ENCODE measurements around the gene FLYWCH1. TPM values are rescaled to one million over a fixed set of nuclear protein-coding genes. Genes with fewer than 3 reads are reported as not detected.

Gene FLYWCH1
- total and polyA plus RNA-seq, 2 of the 8 experiments (the other 6 are each of a cell fraction or from before 2014, with no cell fraction given) = 12.4 to 23.5 TPM

DNA sequence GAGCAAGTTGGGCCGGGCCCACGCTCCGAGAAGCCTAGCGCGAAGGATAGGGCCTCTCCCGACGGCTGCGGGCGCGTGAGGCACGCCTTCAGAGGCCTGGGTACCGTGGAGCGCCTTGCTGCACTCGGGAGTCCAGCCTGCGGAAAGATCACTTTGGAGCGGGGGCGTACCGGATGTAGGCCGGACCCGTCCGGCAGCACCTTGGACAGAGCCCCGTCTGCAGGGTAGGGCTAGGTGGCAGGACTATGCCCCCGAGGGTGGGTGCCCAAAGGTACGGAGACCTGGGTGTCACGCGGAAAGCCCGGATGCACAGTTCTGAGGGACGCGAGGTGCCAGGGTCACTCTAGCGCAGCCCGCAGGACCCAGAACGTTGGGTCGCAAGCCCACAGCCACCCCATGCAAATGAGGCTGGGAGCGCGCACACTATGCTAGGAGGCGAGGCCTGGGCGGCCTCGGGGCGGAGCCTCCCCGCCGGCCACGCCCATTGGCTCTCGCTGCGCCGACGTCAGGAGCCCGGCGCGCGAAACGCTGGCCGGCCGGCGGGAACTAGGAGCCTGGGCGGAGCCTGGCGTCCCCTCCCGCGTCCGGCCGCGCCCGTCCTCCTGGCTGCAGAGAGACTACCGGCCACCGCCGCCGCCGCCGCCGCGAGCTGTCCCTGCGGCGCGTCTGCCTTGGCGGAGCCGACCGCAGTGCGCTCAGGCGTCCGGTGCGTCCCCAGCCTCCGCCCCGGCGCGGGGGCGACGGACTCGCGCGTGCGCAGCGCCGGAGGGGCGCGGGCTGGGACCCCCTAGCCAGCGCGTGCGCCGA lies 57.2 kb downstream of the FLYWCH1 start, which contains the start of gene PAQR4 (continued):
- TF ChIP-seq SIN3A (conservative IDR thresholded peaks at IDR 0.05 in 1 of 2, IDR thresholded peaks at IDR 0.05 in 1 of 2; ENCODE audit: low read depth in 1 of 2, low read length in 2 of 2) (peak; percentile 87 to 96; a peak in 3 of 4 replicates), TAF7 (optimal IDR thresholded peaks at IDR 0.05; ENCODE audit: borderline replicate concordance, low read depth, low read length) (no peak), POLR2AphosphoS5 (IDR thresholded peaks at IDR 0.05; ENCODE audit: low read depth, low read length) (no peak), POLR2A (IDR thresholded peaks at IDR 0.05; ENCODE audit: control extremely low read depth in 1 of 2, low read depth in 2 of 2, low read length in 2 of 2) (peak in 1 of 2 experiments; percentile 59; a peak in 2 of 3 replicates), GABPA (IDR thresholded peaks at IDR 0.05; ENCODE audit: borderline replicate concordance, insufficient read depth, low read length) (peak; percentile 58; the same call in 1 of the 2 replicates), CREB1 (IDR thresholded peaks at IDR 0.05) (0 out of 2 replicates have a peak, but pooled peaks have one; percentile 29)
- TF ChIP-seq, protein P1, sequence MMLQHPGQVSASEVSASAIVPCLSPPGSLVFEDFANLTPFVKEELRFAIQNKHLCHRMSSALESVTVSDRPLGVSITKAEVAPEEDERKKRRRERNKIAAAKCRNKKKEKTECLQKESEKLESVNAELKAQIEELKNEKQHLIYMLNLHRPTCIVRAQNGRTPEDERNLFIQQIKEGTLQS (IDR thresholded peaks at IDR 0.05; ENCODE audit: insufficient read depth, low read depth, low read length) = no peak
- TF ChIP-seq, protein P2, sequence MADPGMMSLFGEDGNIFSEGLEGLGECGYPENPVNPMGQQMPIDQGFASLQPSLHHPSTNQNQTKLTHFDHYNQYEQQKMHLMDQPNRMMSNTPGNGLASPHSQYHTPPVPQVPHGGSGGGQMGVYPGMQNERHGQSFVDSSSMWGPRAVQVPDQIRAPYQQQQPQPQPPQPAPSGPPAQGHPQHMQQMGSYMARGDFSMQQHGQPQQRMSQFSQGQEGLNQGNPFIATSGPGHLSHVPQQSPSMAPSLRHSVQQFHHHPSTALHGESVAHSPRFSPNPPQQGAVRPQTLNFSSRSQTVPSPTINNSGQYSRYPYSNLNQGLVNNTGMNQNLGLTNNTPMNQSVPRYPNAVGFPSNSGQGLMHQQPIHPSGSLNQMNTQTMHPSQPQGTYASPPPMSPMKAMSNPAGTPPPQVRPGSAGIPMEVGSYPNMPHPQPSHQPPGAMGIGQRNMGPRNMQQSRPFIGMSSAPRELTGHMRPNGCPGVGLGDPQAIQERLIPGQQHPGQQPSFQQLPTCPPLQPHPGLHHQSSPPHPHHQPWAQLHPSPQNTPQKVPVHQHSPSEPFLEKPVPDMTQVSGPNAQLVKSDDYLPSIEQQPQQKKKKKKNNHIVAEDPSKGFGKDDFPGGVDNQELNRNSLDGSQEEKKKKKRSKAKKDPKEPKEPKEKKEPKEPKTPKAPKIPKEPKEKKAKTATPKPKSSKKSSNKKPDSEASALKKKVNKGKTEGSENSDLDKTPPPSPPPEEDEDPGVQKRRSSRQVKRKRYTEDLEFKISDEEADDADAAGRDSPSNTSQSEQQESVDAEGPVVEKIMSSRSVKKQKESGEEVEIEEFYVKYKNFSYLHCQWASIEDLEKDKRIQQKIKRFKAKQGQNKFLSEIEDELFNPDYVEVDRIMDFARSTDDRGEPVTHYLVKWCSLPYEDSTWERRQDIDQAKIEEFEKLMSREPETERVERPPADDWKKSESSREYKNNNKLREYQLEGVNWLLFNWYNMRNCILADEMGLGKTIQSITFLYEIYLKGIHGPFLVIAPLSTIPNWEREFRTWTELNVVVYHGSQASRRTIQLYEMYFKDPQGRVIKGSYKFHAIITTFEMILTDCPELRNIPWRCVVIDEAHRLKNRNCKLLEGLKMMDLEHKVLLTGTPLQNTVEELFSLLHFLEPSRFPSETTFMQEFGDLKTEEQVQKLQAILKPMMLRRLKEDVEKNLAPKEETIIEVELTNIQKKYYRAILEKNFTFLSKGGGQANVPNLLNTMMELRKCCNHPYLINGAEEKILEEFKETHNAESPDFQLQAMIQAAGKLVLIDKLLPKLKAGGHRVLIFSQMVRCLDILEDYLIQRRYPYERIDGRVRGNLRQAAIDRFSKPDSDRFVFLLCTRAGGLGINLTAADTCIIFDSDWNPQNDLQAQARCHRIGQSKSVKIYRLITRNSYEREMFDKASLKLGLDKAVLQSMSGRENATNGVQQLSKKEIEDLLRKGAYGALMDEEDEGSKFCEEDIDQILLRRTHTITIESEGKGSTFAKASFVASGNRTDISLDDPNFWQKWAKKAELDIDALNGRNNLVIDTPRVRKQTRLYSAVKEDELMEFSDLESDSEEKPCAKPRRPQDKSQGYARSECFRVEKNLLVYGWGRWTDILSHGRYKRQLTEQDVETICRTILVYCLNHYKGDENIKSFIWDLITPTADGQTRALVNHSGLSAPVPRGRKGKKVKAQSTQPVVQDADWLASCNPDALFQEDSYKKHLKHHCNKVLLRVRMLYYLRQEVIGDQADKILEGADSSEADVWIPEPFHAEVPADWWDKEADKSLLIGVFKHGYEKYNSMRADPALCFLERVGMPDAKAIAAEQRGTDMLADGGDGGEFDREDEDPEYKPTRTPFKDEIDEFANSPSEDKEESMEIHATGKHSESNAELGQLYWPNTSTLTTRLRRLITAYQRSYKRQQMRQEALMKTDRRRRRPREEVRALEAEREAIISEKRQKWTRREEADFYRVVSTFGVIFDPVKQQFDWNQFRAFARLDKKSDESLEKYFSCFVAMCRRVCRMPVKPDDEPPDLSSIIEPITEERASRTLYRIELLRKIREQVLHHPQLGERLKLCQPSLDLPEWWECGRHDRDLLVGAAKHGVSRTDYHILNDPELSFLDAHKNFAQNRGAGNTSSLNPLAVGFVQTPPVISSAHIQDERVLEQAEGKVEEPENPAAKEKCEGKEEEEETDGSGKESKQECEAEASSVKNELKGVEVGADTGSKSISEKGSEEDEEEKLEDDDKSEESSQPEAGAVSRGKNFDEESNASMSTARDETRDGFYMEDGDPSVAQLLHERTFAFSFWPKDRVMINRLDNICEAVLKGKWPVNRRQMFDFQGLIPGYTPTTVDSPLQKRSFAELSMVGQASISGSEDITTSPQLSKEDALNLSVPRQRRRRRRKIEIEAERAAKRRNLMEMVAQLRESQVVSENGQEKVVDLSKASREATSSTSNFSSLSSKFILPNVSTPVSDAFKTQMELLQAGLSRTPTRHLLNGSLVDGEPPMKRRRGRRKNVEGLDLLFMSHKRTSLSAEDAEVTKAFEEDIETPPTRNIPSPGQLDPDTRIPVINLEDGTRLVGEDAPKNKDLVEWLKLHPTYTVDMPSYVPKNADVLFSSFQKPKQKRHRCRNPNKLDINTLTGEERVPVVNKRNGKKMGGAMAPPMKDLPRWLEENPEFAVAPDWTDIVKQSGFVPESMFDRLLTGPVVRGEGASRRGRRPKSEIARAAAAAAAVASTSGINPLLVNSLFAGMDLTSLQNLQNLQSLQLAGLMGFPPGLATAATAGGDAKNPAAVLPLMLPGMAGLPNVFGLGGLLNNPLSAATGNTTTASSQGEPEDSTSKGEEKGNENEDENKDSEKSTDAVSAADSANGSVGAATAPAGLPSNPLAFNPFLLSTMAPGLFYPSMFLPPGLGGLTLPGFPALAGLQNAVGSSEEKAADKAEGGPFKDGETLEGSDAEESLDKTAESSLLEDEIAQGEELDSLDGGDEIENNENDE (IDR thresholded peaks at IDR 0.05; ENCODE audit: insufficient replicate concordance, low read length) = no peak

Data from H1 (cell line).